GM23338 (cell line): ENCODE results near the gene TRPM1.

Experiments
- CREB1 ChIP-seq: fragments of 250-450 bp; sonication (Bioruptor Pico); IDR thresholded peaks from 2 replicates; pipeline ENCODE4 v1.5.0; 2020; ENCODE audit warnings: low read depth, mild to moderate bottlenecking, moderate library complexity
- CTCF ChIP-seq, 2 experiments: fragments of 200-600 bp in 1 of 2; sonication (generic) in 1 of 2; conservative IDR thresholded peaks; 2 replicates each; pipeline versions ENCODE4 v1.5.1 to v1.6.1; 2016 to 2017; ENCODE audit warnings: antibody characterized with exemption in 2 of 2, low read depth in 2 of 2, mild to moderate bottlenecking in 2 of 2, moderate library complexity in 1 of 2
- ETS1 ChIP-seq: IDR thresholded peaks from 2 replicates; pipeline ENCODE4 v1.6.1; 2016; ENCODE audit warnings: antibody characterized with exemption
- EZH2 ChIP-seq: fragments of 200-600 bp; sonication (generic); IDR thresholded peaks from one replicate; pipeline ENCODE4 v1.8.0; 2017; ENCODE audit warnings: antibody characterized with exemption, mild to moderate bottlenecking, low read depth; ENCODE audit not compliant: unreplicated experiment
- EZH2phosphoT487 ChIP-seq: fragments of 200-600 bp; sonication (generic); IDR thresholded peaks from one replicate; pipeline ENCODE4 v1.8.1; 2018; ENCODE audit warnings: antibody characterized with exemption; ENCODE audit not compliant: unreplicated experiment
- POLR2AphosphoS5 ChIP-seq: IDR thresholded peaks from 2 replicates; pipeline ENCODE4 v1.6.1; 2016; ENCODE audit warnings: antibody characterized with exemption, low read depth
- REST ChIP-seq: IDR thresholded peaks from one replicate; pipeline ENCODE4 v1.6.1; 2018; ENCODE audit warnings: antibody characterized with exemption; ENCODE audit not compliant: unreplicated experiment
- STAT1 ChIP-seq: IDR thresholded peaks from one replicate; pipeline ENCODE4 v1.6.1; 2016; ENCODE audit warnings: antibody characterized with exemption; ENCODE audit not compliant: unreplicated experiment
- ZNF331 ChIP-seq: fragments of 250-450 bp; sonication (Bioruptor Pico); IDR thresholded peaks from 2 replicates; pipeline ENCODE4 v1.5.0; 2020; ENCODE audit warnings: low read depth, mild to moderate bottlenecking, moderate library complexity

- TF ChIP-seq ZNF331 (CRISPR knock-in tag) (no peak), CTCF (conservative IDR thresholded peaks at IDR 0.05; ENCODE audit: low read depth in 2 of 2) (no peak), REST (no peak), POLR2AphosphoS5 (no peak), EZH2 (no peak), STAT1 (no peak), CREB1 (CRISPR knock-in tag) (no peak), EZH2phosphoT487 (no peak), ETS1 (no peak)
Observed at GRCh38 chr15:31041610-31042009, 59.9 kb downstream of the TRPM1 start.
